Hypothalamus (tissue), 51 donors: ENCODE measurements around the gene APOBEC2.

Experiments
- DNase-seq, 51 donors: peaks; one replicate each; lab custom pipeline; 2025; lab: John Stamatoyannopoulos, UW

The APOBEC2 gene

DNA sequence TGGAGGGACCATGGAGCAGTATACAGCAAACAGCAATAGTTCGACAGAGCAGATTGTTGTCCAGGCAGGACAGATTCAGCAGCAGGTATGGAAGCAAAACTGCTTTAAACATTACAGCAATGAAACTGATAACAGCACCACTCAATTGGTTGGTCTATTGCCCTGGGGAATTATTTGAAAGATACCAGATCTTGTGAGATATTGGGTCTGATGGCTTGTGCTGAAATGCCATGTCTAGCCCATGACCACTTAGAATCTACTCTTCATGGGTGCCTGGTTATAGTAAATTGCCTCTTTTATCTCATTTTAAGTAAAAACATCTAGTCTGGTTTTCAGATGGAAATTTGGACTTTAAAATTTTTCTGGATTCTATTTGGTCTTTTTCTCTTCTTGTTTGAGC lies 26.1 kb downstream of the APOBEC2 start:
- no peak for DNase-seq

DNA sequence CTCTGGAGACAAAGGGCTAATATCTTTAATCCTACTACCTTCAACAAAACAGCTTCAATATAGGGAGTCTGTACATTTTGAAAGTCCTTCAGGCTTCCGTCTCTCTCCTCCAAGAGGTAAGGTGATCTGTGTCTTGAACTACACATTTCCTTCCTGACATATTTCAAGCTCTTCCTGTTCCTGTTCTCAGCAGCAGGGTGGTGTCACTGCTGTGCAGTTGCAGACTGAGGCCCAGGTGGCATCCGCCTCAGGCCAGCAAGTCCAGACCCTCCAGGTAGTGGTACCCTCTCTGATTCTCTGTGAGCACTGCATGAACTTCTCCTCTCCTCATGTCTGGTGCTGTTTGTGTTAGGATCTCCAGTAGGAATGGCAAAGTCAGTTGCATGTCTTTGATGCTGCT lies 27.6 kb downstream of the APOBEC2 start:
- no peak for DNase-seq

DNA sequence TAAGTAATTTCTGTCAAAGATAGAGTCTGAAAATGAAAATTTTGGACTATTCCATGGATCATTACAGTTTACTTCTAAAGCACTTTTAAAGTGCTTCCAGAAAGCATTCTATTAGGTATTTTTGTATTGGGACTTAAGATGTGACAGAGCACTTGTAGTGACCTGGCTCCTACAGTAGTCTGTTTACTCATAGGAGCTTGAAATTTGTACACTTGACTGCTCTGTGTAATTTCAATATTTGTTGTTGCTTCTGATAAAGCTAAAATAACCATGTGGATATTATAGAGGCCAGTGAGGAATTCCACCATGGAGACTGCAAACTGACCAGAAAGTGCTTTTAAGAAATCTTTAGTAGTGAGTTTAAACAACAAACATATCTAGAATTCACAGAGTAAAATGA lies 30.1 kb downstream of the APOBEC2 start:
- DNase-seq = no peak

DNA sequence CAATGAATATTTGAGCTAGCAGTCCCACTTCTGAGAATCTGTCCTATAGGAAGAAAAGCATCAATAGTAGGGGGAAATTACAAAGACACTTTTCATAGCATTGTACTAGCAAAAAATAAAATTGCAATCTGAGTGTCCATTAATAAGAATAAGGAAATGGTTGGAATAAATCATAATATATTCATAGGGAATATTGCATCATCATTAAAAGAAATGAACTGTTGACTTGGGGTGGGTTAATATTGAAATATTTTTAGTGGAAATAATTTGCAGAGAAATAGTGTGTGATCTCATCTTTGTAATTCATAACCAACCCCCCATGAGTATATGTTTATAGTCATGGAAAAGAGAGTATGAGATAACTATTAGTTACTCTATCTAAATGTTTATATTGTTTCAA lies 32.2 kb downstream of the APOBEC2 start:
- no peak for DNase-seq

DNA sequence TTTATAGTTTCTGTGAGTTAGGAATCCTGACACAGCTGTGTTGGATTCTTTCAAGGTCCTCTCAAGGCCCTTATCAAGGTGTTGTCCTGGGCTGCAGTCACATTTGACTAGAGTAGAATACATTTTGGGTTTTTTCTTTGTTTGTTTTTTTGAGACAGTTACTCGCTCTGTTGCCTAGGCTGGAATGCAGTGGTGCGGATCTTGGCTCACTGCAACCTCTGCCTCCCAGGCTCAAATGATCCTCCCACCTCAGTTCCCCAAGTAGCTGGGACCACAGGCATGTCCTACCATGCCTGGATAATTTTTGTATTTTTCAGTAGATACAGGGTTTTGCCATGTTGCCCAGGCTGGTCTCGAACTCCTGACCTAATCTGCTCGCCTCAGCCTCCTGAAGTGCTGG lies 35.4 kb downstream of the APOBEC2 start:
- no peak for DNase-seq

DNA sequence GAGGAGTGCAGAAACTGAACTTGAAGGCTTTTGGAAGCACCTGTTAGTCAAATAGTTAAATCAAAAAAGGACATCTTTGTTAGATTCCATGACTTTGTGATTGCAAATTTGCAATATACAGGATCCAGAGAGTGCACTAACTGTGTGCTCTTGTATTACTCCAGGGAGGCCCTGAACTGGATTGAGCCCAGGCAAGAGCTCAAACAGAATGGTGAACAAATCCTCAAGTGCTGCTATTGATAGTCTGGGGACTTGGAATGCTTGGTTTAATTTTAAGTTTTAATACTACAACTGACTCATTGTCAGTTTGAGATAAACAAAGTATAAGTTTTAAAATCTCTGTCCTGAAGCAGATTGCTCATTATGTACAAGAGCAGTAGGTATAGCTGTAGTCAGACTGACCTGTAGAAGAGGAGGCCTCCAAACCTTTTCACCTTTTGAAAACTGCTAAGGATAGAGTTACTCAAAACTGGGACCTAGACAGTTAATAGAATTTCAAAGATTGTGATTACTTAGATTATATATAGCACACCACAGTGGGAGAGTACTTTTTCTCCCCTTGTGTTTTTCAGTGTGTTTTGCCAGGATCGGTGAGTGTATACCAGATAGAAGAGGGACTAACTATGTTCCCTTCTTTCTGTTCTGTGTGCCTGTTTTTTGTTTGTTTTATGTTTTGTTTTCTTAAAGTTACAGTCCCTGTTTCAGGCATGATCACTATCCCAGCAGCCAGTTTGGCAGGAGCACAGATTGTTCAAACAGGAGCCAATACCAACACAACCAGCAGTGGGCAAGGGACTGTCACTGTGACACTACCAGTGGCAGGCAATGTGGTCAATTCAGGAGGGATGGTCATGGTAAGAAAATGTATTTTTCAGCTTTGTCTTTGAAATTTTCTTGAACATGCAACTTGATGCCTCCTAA lies 38.1 kb downstream of the APOBEC2 start:
- no peak for DNase-seq

DNA sequence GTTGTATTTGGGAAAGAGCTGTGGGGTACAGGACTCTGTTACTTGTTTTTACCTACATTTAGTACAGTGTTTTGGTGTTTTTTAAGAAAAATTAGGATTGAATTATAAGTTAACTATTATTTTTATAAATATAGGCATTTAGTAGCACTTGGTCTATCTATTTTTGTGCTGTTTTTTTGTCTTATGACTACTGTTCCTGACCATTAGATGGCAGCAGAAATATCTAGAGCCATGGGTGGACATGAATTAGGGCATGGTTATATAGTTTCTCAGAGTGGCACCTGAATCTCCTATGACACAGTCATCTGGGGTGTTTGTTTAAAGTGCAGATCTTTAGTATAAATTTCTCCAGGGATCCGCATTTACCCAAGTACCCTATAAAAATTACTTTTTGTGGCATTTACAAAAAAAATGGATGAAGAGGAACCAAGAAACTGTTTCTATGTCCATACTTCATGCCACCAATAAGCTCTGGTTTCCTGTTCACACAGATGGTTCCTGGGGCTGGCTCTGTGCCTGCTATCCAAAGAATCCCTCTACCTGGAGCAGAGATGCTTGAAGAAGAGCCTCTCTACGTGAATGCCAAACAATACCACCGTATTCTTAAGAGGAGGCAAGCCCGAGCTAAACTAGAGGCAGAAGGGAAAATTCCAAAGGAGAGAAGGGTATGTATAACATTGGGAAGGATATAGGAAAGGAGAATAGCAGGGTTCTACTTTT lies 39.6 kb downstream of the APOBEC2 start:
- DNase-seq = no peak

DNA sequence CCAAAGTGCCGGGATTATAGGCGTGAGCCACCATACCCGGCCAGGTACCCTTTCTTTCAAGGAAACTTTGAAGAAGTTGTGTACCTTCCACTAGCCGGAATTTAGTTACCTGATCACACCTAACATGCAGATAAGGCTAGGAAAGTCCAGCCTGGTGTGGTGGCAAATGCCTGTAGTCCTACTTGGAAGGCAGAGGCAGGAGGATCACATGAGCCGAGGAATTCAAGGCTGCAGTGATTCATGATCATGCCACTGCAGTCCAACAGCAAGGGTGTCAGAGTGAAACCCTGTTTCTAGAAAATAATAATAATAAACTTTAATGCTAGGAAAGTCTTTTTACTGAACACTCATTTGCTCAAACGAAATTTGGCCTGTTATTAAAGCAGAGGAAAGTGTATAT lies 40.7 kb downstream of the APOBEC2 start:
- no peak for DNase-seq

DNA sequence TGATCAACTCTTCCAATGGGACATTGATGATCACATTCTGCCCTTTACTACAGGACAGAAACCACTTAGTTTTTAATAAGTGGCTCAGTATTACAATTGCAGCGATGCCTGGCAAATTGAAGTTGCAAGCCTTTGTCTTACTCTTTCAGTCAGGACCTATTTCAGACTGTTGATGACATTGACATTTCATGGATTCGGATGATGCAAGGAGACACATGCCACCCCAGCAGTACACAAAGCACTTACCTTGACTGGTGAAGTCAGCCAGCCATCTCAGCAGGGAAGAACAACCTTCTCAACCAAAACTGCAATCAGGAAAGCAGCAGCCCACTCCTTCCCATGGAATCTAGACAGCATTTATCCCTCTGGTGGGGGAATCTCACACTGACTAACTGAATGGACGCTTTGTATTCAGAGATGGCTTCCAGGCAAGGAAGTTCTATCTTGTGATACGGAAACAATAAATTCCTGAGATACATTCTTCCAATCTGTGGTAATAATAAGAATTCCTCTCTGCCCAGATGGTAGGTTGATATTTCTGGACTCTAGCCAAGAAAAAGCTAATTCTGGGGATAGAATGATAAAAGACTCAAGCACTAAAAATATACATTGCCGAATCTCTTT lies 44.6 kb downstream of the APOBEC2 start:
- peak in 1 of 51 donors; percentile 1 for DNase-seq

DNA sequence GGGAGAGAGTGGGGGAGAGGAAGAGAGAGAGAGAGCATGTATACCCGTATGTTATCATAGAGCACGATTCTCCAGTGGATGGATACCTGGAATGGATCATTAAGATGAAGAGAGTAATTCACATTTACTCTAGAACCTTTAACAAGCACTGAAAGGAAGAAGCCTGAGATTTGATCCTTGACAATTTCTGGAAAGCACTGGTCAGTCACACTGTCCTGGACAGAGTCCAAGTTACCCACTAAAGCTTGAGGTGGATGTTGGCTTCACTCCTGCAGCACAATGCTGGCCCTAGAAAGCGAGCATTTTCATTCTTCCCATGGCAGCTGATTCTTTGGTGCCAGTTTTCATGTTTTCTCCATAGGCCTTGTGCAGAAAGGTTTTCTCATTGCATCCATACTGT lies 45.4 kb downstream of the APOBEC2 start:
- no peak for DNase-seq

DNA sequence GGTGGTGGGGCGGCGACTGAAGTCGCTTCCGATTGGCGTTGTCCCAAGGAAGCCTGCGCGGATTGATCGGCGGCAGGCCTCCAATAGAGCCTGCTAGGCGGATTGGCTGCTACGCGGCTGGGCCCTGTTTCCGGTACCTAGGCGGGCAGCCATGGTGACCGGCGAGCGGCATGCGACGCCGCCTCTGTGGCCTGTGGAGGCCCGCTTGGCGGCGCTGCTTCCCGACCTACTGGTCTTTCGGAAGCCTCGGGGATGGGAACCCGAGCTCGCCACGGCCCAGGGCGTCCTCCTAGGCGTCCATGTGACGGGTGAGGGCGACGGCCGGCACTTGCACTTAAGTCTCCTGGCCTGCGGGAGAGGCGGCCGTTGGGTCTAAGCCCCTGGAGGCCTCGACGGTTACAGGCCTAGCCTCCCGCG lies 47.9 kb downstream of the APOBEC2 start:
- peak in 6 of 51 donors; percentile 1 to 40 (median 13) for DNase-seq

DNA sequence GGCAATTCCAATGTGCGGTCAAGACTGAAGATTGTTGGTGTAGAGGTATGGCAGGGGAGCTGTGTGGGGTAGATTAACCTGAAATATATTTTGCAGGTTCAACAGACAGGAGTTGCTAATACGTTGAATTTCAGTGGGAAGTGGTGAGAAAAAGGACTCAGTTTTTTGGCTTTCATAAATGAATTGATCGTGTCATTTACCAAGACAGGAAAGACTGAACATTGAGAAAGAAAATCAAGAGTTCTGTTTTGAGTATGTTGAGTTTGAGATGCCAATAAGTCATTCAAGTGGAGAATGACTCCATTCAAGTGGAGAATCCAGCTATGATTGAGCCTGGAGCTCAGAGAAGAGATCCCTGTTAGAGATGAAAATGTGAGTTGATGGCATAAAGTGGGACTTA lies 50.8 kb downstream of the APOBEC2 start:
- no peak for DNase-seq

DNA sequence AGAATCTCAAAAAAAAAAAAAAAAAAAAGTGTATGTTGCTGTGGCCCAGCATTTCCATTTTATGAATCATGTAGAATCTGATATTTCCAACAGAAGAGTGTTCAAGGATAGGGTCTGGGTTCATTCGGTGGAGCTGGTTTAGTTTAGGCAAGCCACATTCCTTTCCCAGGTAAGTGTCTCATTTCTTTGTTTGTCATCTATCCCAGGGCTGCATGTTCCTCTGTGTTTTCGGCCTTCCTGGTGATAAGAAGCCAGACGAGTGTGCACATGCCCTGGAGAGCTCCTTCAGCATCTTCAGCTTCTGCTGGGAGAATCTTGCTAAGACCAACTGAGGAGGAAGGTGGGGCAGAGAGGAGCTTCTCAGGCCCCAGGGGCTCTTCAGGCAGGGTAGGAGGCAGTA lies 58.0 kb downstream of the APOBEC2 start:
- no peak for DNase-seq
